Measurements from ENCODE around the gene MACROH2A2.

GRCh38 chr10:70035531-70035930, 17.1 kb upstream of the MACROH2A2 start:
- no peak for TF ChIP-seq CTCF (IDR thresholded peaks at IDR 0.05)
- no peak for TF ChIP-seq POLR2A (IDR thresholded peaks at IDR 0.05)
- no peak for TF ChIP-seq POLR2AphosphoS5 (IDR thresholded peaks at IDR 0.05)
- no peak for TF ChIP-seq EP300 (IDR thresholded peaks at IDR 0.05)
